Gastroesophageal sphincter (tissue), 3 donors: ENCODE results near the gene ELL.

ENCODE experiments used
- EP300 ChIP-seq: sonication (generic); formaldehyde crosslinking; IDR thresholded peaks from one replicate; pipeline ENCODE4 v1.6.1; 2017; ENCODE audit warnings: antibody characterized with exemption, mild to moderate bottlenecking
- TF ChIP-seq, protein P1 (sequence below), 4 experiments: fragments of 200-600 bp in 2 of 4; fragments of 450-650 bp in 2 of 4; sonication (generic) in 1 of 4; IDR thresholded peaks; one replicate each; pipeline ENCODE4 v1.5.1; 2017 to 2019; ENCODE audit warnings: antibody characterized with exemption in 4 of 4, mild to moderate bottlenecking in 2 of 4, moderate library complexity in 2 of 4

DNA sequence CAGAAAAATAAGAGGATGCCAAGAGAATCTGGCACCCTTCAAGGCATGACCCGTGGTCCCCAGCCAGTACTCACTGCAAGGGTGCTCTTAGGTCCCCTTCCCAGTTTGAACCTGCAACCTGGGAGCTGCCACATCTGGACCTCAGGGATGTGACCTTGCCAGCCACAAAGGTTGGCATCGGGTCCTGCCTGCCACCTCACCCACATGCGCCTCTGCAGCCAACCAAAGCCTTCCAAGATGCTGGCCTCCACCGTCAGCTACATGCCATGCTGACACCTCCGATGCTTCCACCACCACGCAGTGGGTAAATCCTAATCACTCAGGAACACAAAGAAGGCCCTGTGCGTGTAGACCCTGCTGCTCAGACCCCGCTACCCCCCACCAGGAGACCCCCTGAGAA, 35.1 kb downstream of the ELL start:
- TF ChIP-seq, protein P1, sequence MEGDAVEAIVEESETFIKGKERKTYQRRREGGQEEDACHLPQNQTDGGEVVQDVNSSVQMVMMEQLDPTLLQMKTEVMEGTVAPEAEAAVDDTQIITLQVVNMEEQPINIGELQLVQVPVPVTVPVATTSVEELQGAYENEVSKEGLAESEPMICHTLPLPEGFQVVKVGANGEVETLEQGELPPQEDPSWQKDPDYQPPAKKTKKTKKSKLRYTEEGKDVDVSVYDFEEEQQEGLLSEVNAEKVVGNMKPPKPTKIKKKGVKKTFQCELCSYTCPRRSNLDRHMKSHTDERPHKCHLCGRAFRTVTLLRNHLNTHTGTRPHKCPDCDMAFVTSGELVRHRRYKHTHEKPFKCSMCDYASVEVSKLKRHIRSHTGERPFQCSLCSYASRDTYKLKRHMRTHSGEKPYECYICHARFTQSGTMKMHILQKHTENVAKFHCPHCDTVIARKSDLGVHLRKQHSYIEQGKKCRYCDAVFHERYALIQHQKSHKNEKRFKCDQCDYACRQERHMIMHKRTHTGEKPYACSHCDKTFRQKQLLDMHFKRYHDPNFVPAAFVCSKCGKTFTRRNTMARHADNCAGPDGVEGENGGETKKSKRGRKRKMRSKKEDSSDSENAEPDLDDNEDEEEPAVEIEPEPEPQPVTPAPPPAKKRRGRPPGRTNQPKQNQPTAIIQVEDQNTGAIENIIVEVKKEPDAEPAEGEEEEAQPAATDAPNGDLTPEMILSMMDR (IDR thresholded peaks at IDR 0.05): no peak
- no peak for TF ChIP-seq EP300
